Fibroblast of lung (primary cell): ENCODE data around the gene CENPN. TPM values are rescaled to one million over a fixed set of nuclear protein-coding genes. Genes with fewer than 3 reads are reported as not detected.

ENCODE experiments used
- DNase-seq, 2 donors: peaks; one replicate each; pipeline versions ENCODE4 v3.0.0 to v3.0.0-alpha.2; 2010; ENCODE audit warnings: low read depth in 2 of 2
- H2AFZ ChIP-seq: 2 replicates; pipeline ENCODE4 v1.5.1; 2012; ENCODE audit warnings: low read length, control low read depth, inconsistent platforms
- H3K27ac ChIP-seq: 2 replicates; pipeline ENCODE4 v1.5.1; 2011; ENCODE audit warnings: low read length, control low read depth; ENCODE audit not compliant: insufficient read depth
- H3K27me3 ChIP-seq: 2 replicates; pipeline ENCODE4 v1.5.1; 2011; ENCODE audit warnings: mild to moderate bottlenecking, low read length; ENCODE audit not compliant: control insufficient read depth, insufficient read depth
- H3K36me3 ChIP-seq: 2 replicates; pipeline ENCODE4 v1.5.1; 2011; ENCODE audit warnings: low read length; ENCODE audit not compliant: control insufficient read depth, insufficient read depth
- H3K4me1 ChIP-seq: 2 replicates; pipeline ENCODE4 v1.5.1; 2011; ENCODE audit warnings: low read length; ENCODE audit not compliant: control insufficient read depth, insufficient read depth; ENCODE audit errors: extremely low read depth
- H3K4me2 ChIP-seq: 2 replicates; pipeline ENCODE4 v1.5.1; 2011; ENCODE audit warnings: low read length, control low read depth; ENCODE audit not compliant: insufficient read depth; ENCODE audit errors: extremely low read depth
- H3K4me3 ChIP-seq, 4 experiments: fragments of 200-600 bp in 1 of 4; sonication (generic) in 1 of 4; replicated peaks in 1 of 4; 2 replicates each; pipeline ENCODE4 v1.5.1; 2011 to 2016; ENCODE audit warnings: low read length in 4 of 4, low read depth in 3 of 4, mild to moderate bottlenecking in 3 of 4, control low read depth in 2 of 4, inconsistent platforms in 1 of 4, mixed read lengths in 1 of 4; ENCODE audit not compliant: insufficient read depth in 1 of 4; ENCODE audit errors: control extremely low read depth in 1 of 4
- H3K79me2 ChIP-seq: 2 replicates; pipeline ENCODE4 v1.5.1; 2012; ENCODE audit warnings: mild to moderate bottlenecking, low read length, inconsistent platforms; ENCODE audit not compliant: control insufficient read depth, insufficient read depth
- H3K9ac ChIP-seq: 2 replicates; pipeline ENCODE4 v1.5.1; 2011; ENCODE audit warnings: mild to moderate bottlenecking, low read length, control low read depth; ENCODE audit not compliant: insufficient read depth
- H3K9me3 ChIP-seq: 2 replicates; pipeline ENCODE4 v1.5.1; 2012; ENCODE audit warnings: low read depth, low read length; ENCODE audit not compliant: control insufficient read depth, insufficient read depth
- H4K20me1 ChIP-seq: 2 replicates; pipeline ENCODE4 v1.5.1; 2011; ENCODE audit warnings: low read length; ENCODE audit not compliant: control insufficient read depth, insufficient read depth; ENCODE audit errors: extremely low read depth
- EZH2 ChIP-seq: IDR thresholded peaks from 2 replicates; pipeline ENCODE4 v1.5.1; 2012; ENCODE audit warnings: low read length, control low read depth, mild to moderate bottlenecking; ENCODE audit errors: missing control alignments
- polyA plus RNA-seq, 2 donors: library from polyadenylated mRNA; depleted of rRNA in 1 of 2; stranded (reverse) in 1 of 2; unstranded in 1 of 2; fragments of >200 nt; gene quantifications; 2 replicates each; pipeline ENCODE4 v1.2.1, GENCODE V29; 2011 to 2012; ENCODE audit warnings: missing spikeins in 1 of 2
- total RNA-seq: library from RNA; depleted of rRNA; stranded (reverse); fragments of >200 nt; gene quantifications from 2 replicates; pipeline ENCODE4 v1.2.1, GENCODE V29; 2014
- TF ChIP-seq, protein P1 (sequence below), 2 donors: IDR thresholded peaks in 1 of 2; conservative IDR thresholded peaks in 1 of 2; 1 replicate in 1 of 2; 2 replicates in 1 of 2; pipeline ENCODE4 v1.5.1; 2011 to 2012; ENCODE audit warnings: low read length in 2 of 2, control low read depth in 1 of 2, inconsistent platforms in 1 of 2, low read depth in 1 of 2, mild to moderate bottlenecking in 1 of 2

Gene CENPN
- total and polyA plus RNA-seq, 2 donors (not counting 1 experiment from before 2014, with no cell fraction given), result 19.5 to 33.8 TPM

DNA sequence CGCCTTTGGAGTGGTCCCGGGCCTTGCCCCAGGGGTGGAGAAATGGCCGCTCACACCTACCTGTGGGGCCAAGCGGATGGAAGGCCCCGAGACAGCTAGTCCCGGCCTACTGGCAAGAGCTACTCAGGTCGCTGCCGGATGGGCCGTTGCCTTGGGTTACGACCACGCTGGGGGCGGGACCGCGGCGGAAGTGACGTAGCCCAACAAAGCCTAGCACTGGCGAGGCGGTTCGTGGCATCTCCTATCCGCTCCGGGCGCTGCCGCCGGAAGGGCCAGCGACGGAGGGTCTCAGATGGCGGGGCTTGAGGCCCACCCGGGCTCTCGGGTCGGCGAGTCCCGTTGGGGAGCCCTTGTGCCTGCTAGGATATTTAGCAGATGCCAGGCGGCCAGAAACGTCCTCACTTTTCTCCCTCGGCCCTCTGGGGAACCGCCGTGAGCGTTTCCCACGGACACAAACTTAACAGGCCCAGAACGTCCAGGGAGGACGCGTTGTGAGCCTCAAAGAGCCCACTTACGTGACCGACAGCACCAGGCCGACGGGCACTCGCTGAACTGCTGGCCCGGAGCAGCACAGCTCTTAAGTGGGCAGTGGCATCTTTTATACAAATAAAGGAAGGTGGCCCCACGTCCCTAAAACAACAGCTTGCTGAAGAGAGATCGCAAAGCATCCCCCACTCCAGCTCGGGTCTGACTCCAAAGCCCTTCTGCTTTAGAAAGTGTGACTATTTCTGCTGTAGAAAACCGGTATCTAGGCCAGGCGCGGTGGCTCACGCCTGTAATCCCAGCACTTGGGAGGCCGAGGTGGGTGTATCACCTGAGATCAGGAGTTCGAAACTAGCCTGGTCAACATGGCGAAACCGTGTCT, 70.3 kb downstream of the CENPN start, which contains the start of gene C16orf46:
C16orf46 (minus strand) TSS at position 163 of the 865 bp plus-strand sequence. CDS start 13,283 bp downstream, outside the sequence.
- no peaks in the 10 kb centered on the region for H3K79me2 ChIP-seq
- H3K9me3 ChIP-seq, result no peaks in the 10 kb centered on the region
- H3K4me1 ChIP-seq, result peaks cover 2% of the 10 kb centered on the region
- DNase-seq, result peak; percentile 95 to 96
- peak within 1 kb of the TSS; percentile 100 for H3K4me2 ChIP-seq
- H3K27me3 ChIP-seq, result no peaks in the 10 kb centered on the region
- peak within 1 kb of the TSS; percentile 97 for H2AFZ ChIP-seq
- H4K20me1 ChIP-seq, result no peaks in the 10 kb centered on the region
- peak within 1 kb of the TSS; percentile 97 for H3K27ac ChIP-seq
- peak within 1 kb of the TSS; percentile 66 to 89 (median 82) for H3K4me3 ChIP-seq
- no peak for TF ChIP-seq EZH2
- H3K36me3 ChIP-seq, result no peaks in the 10 kb centered on the region
- peak within 1 kb of the TSS; percentile 92 for H3K9ac ChIP-seq

DNA sequence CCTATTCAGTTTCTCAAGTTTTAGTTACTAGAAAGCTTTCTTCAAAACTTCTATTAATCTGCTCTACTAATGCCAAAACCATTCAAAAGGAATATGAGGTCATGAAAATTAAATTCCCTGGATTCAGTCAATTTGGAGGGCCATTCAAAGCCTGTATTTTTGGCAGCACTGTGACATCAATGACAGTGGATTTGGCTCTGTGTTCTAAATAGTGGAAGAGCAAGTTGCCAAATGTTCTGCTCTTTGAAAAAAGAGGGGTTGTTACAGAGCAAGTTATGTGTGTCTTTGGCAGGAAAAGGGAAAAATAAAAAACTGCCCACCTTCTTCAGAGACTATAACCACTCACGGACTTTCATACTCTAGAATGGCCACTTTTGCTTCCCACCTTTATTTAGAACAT, 73.2 kb downstream of the CENPN start:
- DNase-seq, result no peak

DNA sequence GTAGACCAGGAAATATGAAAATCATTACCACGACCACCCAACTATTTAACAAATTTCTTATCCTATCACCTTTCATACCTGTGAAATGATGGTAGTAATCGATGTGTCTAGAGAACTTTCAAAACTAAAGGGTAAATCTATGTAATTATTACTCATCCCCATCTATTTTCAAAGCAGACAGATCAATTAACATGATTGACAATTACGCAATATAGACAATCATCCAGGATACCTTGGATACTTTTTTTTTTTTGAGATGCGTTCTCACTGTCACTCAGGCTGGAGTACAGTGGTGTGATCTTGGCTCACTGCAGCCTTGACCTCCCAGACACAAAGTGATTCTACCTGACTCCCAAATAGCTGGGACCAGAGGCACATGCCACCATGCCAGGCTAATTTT, 74.0 kb downstream of the CENPN start:
- no peaks in the 10 kb centered on the region for H4K20me1 ChIP-seq
- no peak overlapping the region for H3K9ac ChIP-seq
- TF ChIP-seq, protein P1, sequence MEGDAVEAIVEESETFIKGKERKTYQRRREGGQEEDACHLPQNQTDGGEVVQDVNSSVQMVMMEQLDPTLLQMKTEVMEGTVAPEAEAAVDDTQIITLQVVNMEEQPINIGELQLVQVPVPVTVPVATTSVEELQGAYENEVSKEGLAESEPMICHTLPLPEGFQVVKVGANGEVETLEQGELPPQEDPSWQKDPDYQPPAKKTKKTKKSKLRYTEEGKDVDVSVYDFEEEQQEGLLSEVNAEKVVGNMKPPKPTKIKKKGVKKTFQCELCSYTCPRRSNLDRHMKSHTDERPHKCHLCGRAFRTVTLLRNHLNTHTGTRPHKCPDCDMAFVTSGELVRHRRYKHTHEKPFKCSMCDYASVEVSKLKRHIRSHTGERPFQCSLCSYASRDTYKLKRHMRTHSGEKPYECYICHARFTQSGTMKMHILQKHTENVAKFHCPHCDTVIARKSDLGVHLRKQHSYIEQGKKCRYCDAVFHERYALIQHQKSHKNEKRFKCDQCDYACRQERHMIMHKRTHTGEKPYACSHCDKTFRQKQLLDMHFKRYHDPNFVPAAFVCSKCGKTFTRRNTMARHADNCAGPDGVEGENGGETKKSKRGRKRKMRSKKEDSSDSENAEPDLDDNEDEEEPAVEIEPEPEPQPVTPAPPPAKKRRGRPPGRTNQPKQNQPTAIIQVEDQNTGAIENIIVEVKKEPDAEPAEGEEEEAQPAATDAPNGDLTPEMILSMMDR (conservative IDR thresholded peaks at IDR 0.05 in 1 of 2, IDR thresholded peaks at IDR 0.05 in 1 of 2; ENCODE audit: low read depth in 1 of 2, low read length in 2 of 2), result no peak
- TF ChIP-seq EZH2, result no peak
- H3K4me2 ChIP-seq, result no peak overlapping the region
- H3K36me3 ChIP-seq, result no peaks in the 10 kb centered on the region
- peaks cover 2% of the 10 kb centered on the region for H3K4me1 ChIP-seq
- no peak overlapping the region for H3K27ac ChIP-seq
- no peak for DNase-seq
- no peaks in the 10 kb centered on the region for H3K9me3 ChIP-seq
- H2AFZ ChIP-seq, result no peak overlapping the region
- H3K79me2 ChIP-seq, result no peaks in the 10 kb centered on the region
- H3K27me3 ChIP-seq, result no peaks in the 10 kb centered on the region
- no peak overlapping the region for H3K4me3 ChIP-seq

More for the DNA sequence above, 73.2 kb downstream of the CENPN start:
- no peaks in the 10 kb centered on the region for H3K36me3 ChIP-seq
- TF ChIP-seq, protein P1 (conservative IDR thresholded peaks at IDR 0.05 in 1 of 2, IDR thresholded peaks at IDR 0.05 in 1 of 2; ENCODE audit: low read depth in 1 of 2, low read length in 2 of 2), result no peak
- no peak for TF ChIP-seq EZH2
- no peaks in the 10 kb centered on the region for H3K79me2 ChIP-seq
- no peak overlapping the region for H3K9ac ChIP-seq
- no peak overlapping the region for H3K27ac ChIP-seq
- no peak overlapping the region for H2AFZ ChIP-seq
- no peak overlapping the region for H3K4me2 ChIP-seq
- H3K4me1 ChIP-seq, result peaks cover 2% of the 10 kb centered on the region
- no peaks in the 10 kb centered on the region for H3K9me3 ChIP-seq
- H3K27me3 ChIP-seq, result no peaks in the 10 kb centered on the region
- H4K20me1 ChIP-seq, result no peaks in the 10 kb centered on the region
- no peak overlapping the region for H3K4me3 ChIP-seq

Other genes with a start within 250 kb of the CENPN start
- 2.1 and 3.5 TPM in 2 replicates for gene CDYL2, start 202.6 kb upstream of the CENPN start, total RNA-seq
- gene CDYL2, start 202.6 kb upstream of the CENPN start, polyA plus RNA-seq, result 1.0 and 1.1 TPM in 2 replicates
- gene CMC2, start 329 bp upstream of the CENPN start, total RNA-seq, result 35.2 and 70.5 TPM in 2 replicates
- 77.3 and 128 TPM in 2 replicates for gene CMC2, start 329 bp upstream of the CENPN start, polyA plus RNA-seq
- 52.8 and 56.8 TPM in 2 replicates for gene ATMIN, start 28.6 kb downstream of the CENPN start, total RNA-seq
- 38.1 and 43.8 TPM in 2 replicates for gene ATMIN, start 28.6 kb downstream of the CENPN start, polyA plus RNA-seq
- 0.51 TPM in 1 of 2 replicates, not detected in the other for gene C16orf46, start 70.0 kb downstream of the CENPN start, total RNA-seq
- gene C16orf46, start 70.0 kb downstream of the CENPN start, polyA plus RNA-seq, result 0.24 and 0.33 TPM in 2 replicates
- gene GCSH, start 89.2 kb downstream of the CENPN start, total RNA-seq, result 15.0 and 15.4 TPM in 2 replicates
- 29.9 and 30.3 TPM in 2 replicates for gene GCSH, start 89.2 kb downstream of the CENPN start, polyA plus RNA-seq
- under 0.01 and 0.26 TPM in 2 replicates for gene BCO1, start 231.5 kb downstream of the CENPN start, total RNA-seq
- gene BCO1, start 231.5 kb downstream of the CENPN start, polyA plus RNA-seq, result 0.05 and 0.10 TPM in 2 replicates